ENCODE measurements around the gene MYBBP1A. TPM values are rescaled to one million over a fixed set of nuclear protein-coding genes. Genes with fewer than 3 reads are reported as not detected.
A peak's percentile ranks its signal among the peaks of the same experiment; 100 is the strongest.

Gene MYBBP1A
- total and polyA plus RNA-seq, 2 of the 13 experiments (the other 11 are each of a cell fraction or from before 2014, with no cell fraction given) = 18.6 to 54.8 TPM

GRCh38 chr17:4536742-4537411 is 18.3 kb downstream of the MYBBP1A start:
- no peak overlapping the region for H3K4me3 ChIP-seq (replicated peaks in 1 of 3; ENCODE audit: insufficient read depth in 1 of 3, low read depth in 2 of 3, low read length in 3 of 3)
- H3K4me1 ChIP-seq (ENCODE audit: insufficient read depth, low read length) = peaks cover 25% of the 10 kb centered on the region
- H2AFZ ChIP-seq (ENCODE audit: low read length) = no peak overlapping the region
- WGBS (ENCODE audit: low lambda C conversion rate) = 87% methylated on average over 16 of the region's 18 CpGs
- ChIA-PET CTCF (ENCODE audit: low intra/inter-chr PET ratio, low total read pairs) (no interaction called here), POLR2A (interaction anchor here (0.8 to 3.0 kb wide), 4 partner anchors 10 to 403 kb away, joined by 3 to 9 read pairs (median 3); partner anchors contain the start of genes MYBBP1A, RNF167 and SLC25A11)
- in situ Hi-C loops (cut with HindIII; ENCODE audit: extremely low pct_ligation_motif_present, low pct_unique_long_range_greater_than_20kb) (no loop called here), intact Hi-C loops (cut with micrococcal nuclease; ENCODE audit: unreplicated experiment) (no loop called here)
- DNase-seq (ENCODE audit: low spot score) (no peak), ATAC-seq (no peak), FAIRE-seq (no peak)
- H3K79me2 ChIP-seq (ENCODE audit: insufficient read depth, low read length) = no peaks in the 10 kb centered on the region
- H3K36me3 ChIP-seq (replicated peaks in 1 of 2; ENCODE audit: control insufficient read depth in 1 of 2, insufficient read depth in 2 of 2, low read length in 2 of 2) = peaks cover 13 to 32% of the 10 kb centered on the region in 2 experiments
- H4K20me1 ChIP-seq (ENCODE audit: insufficient read depth, low read length) = 0 out of 2 replicates have a peak, but pooled peaks cover 2% of the 10 kb centered on the region
- peaks cover 0 to 20% of the 10 kb centered on the region in 2 experiments; a peak in 4 of 5 replicates for H3K27me3 ChIP-seq (ENCODE audit: control insufficient read depth in 1 of 2, insufficient read depth in 2 of 2, low read length in 2 of 2)
- BruUV-seq (replicated peaks) = TSS peak; percentile 31
- no peak overlapping the region for H3K9ac ChIP-seq (ENCODE audit: insufficient read depth, low read depth, low read length)
- H3K27ac ChIP-seq (ENCODE audit: extremely low read length, insufficient read depth, low read length) = no peak overlapping the region
- no peaks in the 10 kb centered on the region for H3K9me3 ChIP-seq (ENCODE audit: low read length)
- H3K4me2 ChIP-seq (ENCODE audit: low read depth, low read length) = no peak overlapping the region
- TF ChIP-seq MBNL3 (CRISPR knock-in tag; conservative IDR thresholded peaks at IDR 0.05) = no peak
- TF ChIP-seq POLR2G (IDR thresholded peaks at IDR 0.05; ENCODE audit: low read depth, low read length) = peak; percentile 36; the same call in 1 of the 2 replicates
- TF ChIP-seq TEAD3 (CRISPR knock-in tag; optimal IDR thresholded peaks at IDR 0.05; ENCODE audit: borderline replicate concordance) = no peak
- TF ChIP-seq MIXL1 (CRISPR knock-in tag; IDR thresholded peaks at IDR 0.05) = no peak
- TF ChIP-seq DZIP1 (CRISPR knock-in tag; IDR thresholded peaks at IDR 0.05) = no peak
- TF ChIP-seq ATF4 (CRISPR knock-in tag; IDR thresholded peaks at IDR 0.05) = no peak
- no peak for TF ChIP-seq MYC (CRISPR knock-in tag; IDR thresholded peaks at IDR 0.05; ENCODE audit: borderline replicate concordance)
- TF ChIP-seq RBM22 (optimal IDR thresholded peaks at IDR 0.05; ENCODE audit: low read length) = peak; percentile 62
- peak; percentile 25; the same call in 1 of the 2 replicates for TF ChIP-seq KDM2A (CRISPR knock-in tag; IDR thresholded peaks at IDR 0.05; ENCODE audit: borderline replicate concordance, low read depth)
- no peak for TF ChIP-seq ARID4A (CRISPR knock-in tag; IDR thresholded peaks at IDR 0.05; ENCODE audit: borderline replicate concordance)
- no peak for TF ChIP-seq THAP8 (CRISPR knock-in tag; IDR thresholded peaks at IDR 0.05; ENCODE audit: borderline replicate concordance)
